SK-N-SH (cell line): ENCODE data around the gene WDR91. TPM values are rescaled to one million over a fixed set of nuclear protein-coding genes. Genes with fewer than 3 reads are reported as not detected.

Experiments
- CTCF ChIA-PET: fragments of 300-600, 350-600 bp; formaldehyde crosslinking; extraction: SDS; loops from one replicate; lab custom pipeline; 2021; lab: Yijun Ruan, JAX
- POLR2A ChIA-PET: fragments of 350-600 bp; sonication (Branson Sonifier 250); formaldehyde crosslinking; extraction: SDS; loops from one replicate; lab custom pipeline; 2020; ENCODE audit warnings: antibody characterized with exemption, inconsistent platforms; lab: Yijun Ruan, JAX
- DNase-seq: peaks from one replicate; pipeline ENCODE4 v3.0.0; 2012
- H2AFZ ChIP-seq: fragments of 200-600 bp; sonication (generic); 2 replicates; pipeline ENCODE4 v1.8.1; 2016; ENCODE audit warnings: antibody characterized with exemption, mild to moderate bottlenecking, low read depth
- H3F3A ChIP-seq: fragments of 200-600 bp; sonication (generic); replicated peaks from 2 replicates; pipeline ENCODE3; 2016; ENCODE audit warnings: antibody characterized with exemption, mild to moderate bottlenecking; ENCODE audit not compliant: insufficient read depth
- H3K27ac ChIP-seq, 2 experiments: fragments of 200-500 bp in 1 of 2; fragments of 200-600 bp in 1 of 2; sonication (Bioruptor generic) in 1 of 2; sonication (generic), shearing (Covaris generic) in 1 of 2; 2 replicates each; pipeline versions ENCODE4 v1.5.1 to v1.6.1; 2014 to 2016; ENCODE audit warnings: low read depth in 2 of 2, inconsistent platforms in 1 of 2, low read length in 1 of 2, mild to moderate bottlenecking in 1 of 2, mixed read lengths in 1 of 2
- H3K27me3 ChIP-seq: fragments of 200-600 bp; sonication (generic), shearing (Covaris generic); 2 replicates; pipeline ENCODE4 v1.6.1; 2016; ENCODE audit warnings: mixed run types; ENCODE audit not compliant: insufficient read depth
- H3K36me3 ChIP-seq, 2 experiments: fragments of 200-500 bp in 1 of 2; fragments of 200-600 bp in 1 of 2; sonication (Bioruptor generic) in 1 of 2; sonication (generic) in 1 of 2; replicated peaks in 1 of 2; 2 replicates each; pipeline versions ENCODE3 to v1.5.1; 2014 to 2016; ENCODE audit warnings: low read length in 1 of 2, mild to moderate bottlenecking in 1 of 2; ENCODE audit not compliant: insufficient read depth in 2 of 2, control insufficient read depth in 1 of 2
- H3K4me1 ChIP-seq, 2 experiments: fragments of 200-500 bp in 1 of 2; fragments of 200-600 bp in 1 of 2; sonication (Bioruptor generic) in 1 of 2; sonication (generic), shearing (Covaris generic) in 1 of 2; 2 replicates each; pipeline versions ENCODE4 v1.5.1 to v1.6.1; 2014 to 2016; ENCODE audit warnings: low read depth in 1 of 2, low read length in 1 of 2, mixed run types in 1 of 2; ENCODE audit not compliant: insufficient read depth in 2 of 2, control insufficient read depth in 1 of 2
- H3K4me2 ChIP-seq: fragments of 200-600 bp; sonication (generic), shearing (Covaris generic); 2 replicates; pipeline ENCODE4 v1.6.1; 2017; ENCODE audit warnings: mixed run types
- H3K4me3 ChIP-seq, 2 experiments: fragments of 200-500 bp in 1 of 2; fragments of 200-600 bp in 1 of 2; sonication (Bioruptor generic) in 1 of 2; sonication (generic), shearing (Covaris generic) in 1 of 2; 2 replicates each; pipeline versions ENCODE4 v1.5.1 to v1.8.1; 2014 to 2016; ENCODE audit warnings: low read depth in 2 of 2, inconsistent platforms in 1 of 2, low read length in 1 of 2, mild to moderate bottlenecking in 1 of 2, mixed read lengths in 1 of 2, moderate library complexity in 1 of 2
- H3K79me2 ChIP-seq: fragments of 200-600 bp; sonication (generic); 2 replicates; pipeline ENCODE4 v1.8.1; 2017; ENCODE audit warnings: mild to moderate bottlenecking; ENCODE audit not compliant: insufficient read depth
- H3K9ac ChIP-seq: fragments of 200-600 bp; sonication (generic); 2 replicates; pipeline ENCODE4 v1.6.1; 2017; ENCODE audit warnings: mixed run types
- H3K9me2 ChIP-seq: fragments of 200-600 bp; sonication (generic); 2 replicates; pipeline ENCODE4 v1.6.1; 2017; ENCODE audit warnings: mixed run types
- H3K9me3 ChIP-seq: fragments of 200-600 bp; sonication (generic); 2 replicates; pipeline ENCODE4 v1.6.1; 2017; ENCODE audit warnings: mixed run types, mild to moderate bottlenecking, moderate library complexity
- H4K20me1 ChIP-seq: fragments of 200-600 bp; sonication (generic); 2 replicates; pipeline ENCODE4 v1.6.1; 2017; ENCODE audit warnings: mild to moderate bottlenecking, mixed run types; ENCODE audit not compliant: insufficient read depth
- CHD2 ChIP-seq: fragments of 150-350 bp; IDR thresholded peaks from 2 replicates; pipeline ENCODE4 v1.6.1; 2018; ENCODE audit warnings: low read length; ENCODE audit not compliant: partially characterized antibody
- ELF1 ChIP-seq: IDR thresholded peaks from 2 replicates; pipeline ENCODE4 v1.4.0; 2012
- EP300 ChIP-seq, 2 experiments: IDR thresholded peaks; 2 replicates each; pipeline versions ENCODE4 v1.4.0 to v1.6.1; 2012; ENCODE audit warnings: borderline replicate concordance in 1 of 2, low read depth in 1 of 2, low read length in 1 of 2
- FOSL2 ChIP-seq: IDR thresholded peaks from 2 replicates; pipeline ENCODE4 v1.4.0; 2012; ENCODE audit warnings: low read depth, mild to moderate bottlenecking, moderate library complexity, borderline replicate concordance
- FOXJ3 ChIP-seq: sonication (generic); formaldehyde crosslinking; IDR thresholded peaks from 2 replicates; pipeline ENCODE4 v1.5.1; 2020; ENCODE audit warnings: mild to moderate bottlenecking, missing genetic modification reagents
- FOXM1 ChIP-seq: IDR thresholded peaks from 2 replicates; pipeline ENCODE4 v1.4.0; 2012; ENCODE audit warnings: low read depth, mild to moderate bottlenecking
- GABPA ChIP-seq: IDR thresholded peaks from 2 replicates; pipeline ENCODE4 v1.4.0; 2012; ENCODE audit warnings: low read depth, mild to moderate bottlenecking
- GATA2 ChIP-seq: sonication (generic); formaldehyde crosslinking; IDR thresholded peaks from 2 replicates; pipeline ENCODE4 v1.5.0; 2020; ENCODE audit warnings: mild to moderate bottlenecking, missing genetic modification reagents
- MAX ChIP-seq: IDR thresholded peaks from 2 replicates; pipeline ENCODE4 v1.4.0; 2012; ENCODE audit warnings: low read depth
- MEF2A ChIP-seq: IDR thresholded peaks from 2 replicates; pipeline ENCODE4 v1.4.0; 2012; ENCODE audit warnings: low read depth, borderline replicate concordance
- NRF1 ChIP-seq: IDR thresholded peaks from 2 replicates; pipeline ENCODE4 v1.6.1; 2012; ENCODE audit warnings: low read depth, mild to moderate bottlenecking, low read length
- RCOR1 ChIP-seq: fragments of 150-350 bp; IDR thresholded peaks from 2 replicates; pipeline ENCODE4 v1.6.1; 2017; ENCODE audit warnings: antibody characterized with exemption, low read length
- RFX5 ChIP-seq: IDR thresholded peaks from 2 replicates; pipeline ENCODE4 v1.6.1; 2012; ENCODE audit warnings: mild to moderate bottlenecking, improper control_type of control experiment, low read length
- RXRA ChIP-seq: IDR thresholded peaks from 2 replicates; pipeline ENCODE4 v1.4.0; 2012; ENCODE audit warnings: low read depth, mild to moderate bottlenecking, borderline replicate concordance
- SMC3 ChIP-seq: IDR thresholded peaks from 2 replicates; pipeline ENCODE4 v1.6.1; 2012; ENCODE audit warnings: low read depth, low read length, improper control_type of control experiment
- USF1 ChIP-seq: IDR thresholded peaks from 2 replicates; pipeline ENCODE4 v1.4.0; 2012; ENCODE audit warnings: low read depth, borderline replicate concordance
- USF2 ChIP-seq: fragments of 150-350 bp; IDR thresholded peaks from 2 replicates; pipeline ENCODE4 v1.6.1; 2017; ENCODE audit warnings: antibody characterized with exemption, low read length, low read depth, borderline replicate concordance
- YY1 ChIP-seq: IDR thresholded peaks from 2 replicates; pipeline ENCODE4 v1.4.0; 2012; ENCODE audit warnings: low read depth, mild to moderate bottlenecking
- WGBS: methylation state at CpG from one replicate; pipeline ENCODE4 v1.1.6; 2017; ENCODE audit warnings: low lambda C conversion rate; 5-methylcytosine and 5-hydroxymethylcytosine counted together
- polyA plus RNA-seq, 3 experiments: library from polyadenylated mRNA; depleted of rRNA; stranded (reverse); fragments of >200 nt; gene quantifications; 2 replicates each; pipeline ENCODE4 v1.2.3, GENCODE V29; 2012

Gene WDR91
- polyA plus RNA-seq, 1 of the 3 experiments (the other 2 are of a cell fraction) = 8.4 TPM

GRCh38 chr7:135260470-135260869 lies 49.1 kb upstream of the WDR91 start:
- TF ChIP-seq FOXM1 = no peak
- TF ChIP-seq USF2 = no peak
- no peak for TF ChIP-seq NRF1
- no peak for TF ChIP-seq USF1
- TF ChIP-seq EP300 (IDR thresholded peaks at IDR 0.05; ENCODE audit: borderline replicate concordance in 1 of 2, low read depth in 1 of 2, low read length in 1 of 2) = no peak
- no peak for TF ChIP-seq ELF1
- TF ChIP-seq, all 33 proteins: peak for 0
- ChIA-PET CTCF (interaction anchor here (1.2 to 6.6 kb wide), 7 partner anchors 14 to 385 kb away, joined by 3 to 72 read pairs (median 7); partner anchors contain the start of gene STRA8), POLR2A (no interaction called here)

GRCh38 chr7:135259702-135260101 lies 48.4 kb upstream of the WDR91 start:
- Histone ChIP-seq H3K36me3 (no peaks in the 10 kb centered on the region), H3K27ac (no peak overlapping the region), H3K9me3 (no peaks in the 10 kb centered on the region), H2AFZ (no peak overlapping the region), H4K20me1 (no peaks in the 10 kb centered on the region), H3K4me1 (peaks cover 5 to 14% of the 10 kb centered on the region in 2 experiments; a peak in 3 of 4 replicates), H3K4me3 (no peak overlapping the region), H3K79me2 (no peaks in the 10 kb centered on the region), H3K9ac (no peak overlapping the region), H3F3A (peaks cover 6% of the 10 kb centered on the region), H3K4me2 (no peak overlapping the region), H3K27me3 (no peaks in the 10 kb centered on the region), H3K9me2 (no peaks in the 10 kb centered on the region)
- TF ChIP-seq GATA2 (CRISPR knock-in tag) (no peak), MEF2A (no peak), YY1 (no peak), RFX5 (no peak), GABPA (no peak), RXRA (no peak), SMC3 (no peak), FOSL2 (no peak), RCOR1 (no peak), NRF1 (no peak), FOXM1 (no peak), ELF1 (no peak), MAX (no peak), FOXJ3 (no peak), CHD2 (no peak)
- CTCF ChIA-PET = interaction anchor here (2.5 to 6.6 kb wide), 2 partner anchors 15 to 386 kb away, joined by 7 to 72 read pairs; no protein-coding TSS in a partner anchor
- POLR2A ChIA-PET = interaction anchor here (0.6 kb wide), 1 partner anchor 58 kb away, joined by 3 read pairs; no protein-coding TSS in a partner anchor
- WGBS = 78% methylated on average over 6 of the region's 6 CpGs
- no peak for DNase-seq

More at GRCh38 chr7:135260470-135260869, 49.1 kb upstream of the WDR91 start:
- Histone ChIP-seq H2AFZ (no peak overlapping the region), H4K20me1 (no peaks in the 10 kb centered on the region), H3K27ac (no peak overlapping the region), H3K9me2 (no peaks in the 10 kb centered on the region), H3K4me2 (no peak overlapping the region), H3K79me2 (no peaks in the 10 kb centered on the region), H3K4me3 (no peak overlapping the region), H3K9me3 (no peaks in the 10 kb centered on the region), H3K36me3 (no peaks in the 10 kb centered on the region), H3K27me3 (no peaks in the 10 kb centered on the region), H3K4me1 (peaks cover 0 to 14% of the 10 kb centered on the region in 2 experiments; a peak in 1 of 4 replicates), H3K9ac (no peak overlapping the region), H3F3A (no peaks in the 10 kb centered on the region)
- WGBS = 91% methylated on average over 2 of the region's 2 CpGs
- DNase-seq = no peak
